T-helper 2 cell (primary cell): Measurements from ENCODE around the gene HMG20B.

Experiments
- DNase-seq, 5 experiments: peaks; one replicate each; pipeline versions ENCODE4 v3.0.0 to v3.0.0-alpha.2; 2012 to 2022

The HMG20B gene

DNA sequence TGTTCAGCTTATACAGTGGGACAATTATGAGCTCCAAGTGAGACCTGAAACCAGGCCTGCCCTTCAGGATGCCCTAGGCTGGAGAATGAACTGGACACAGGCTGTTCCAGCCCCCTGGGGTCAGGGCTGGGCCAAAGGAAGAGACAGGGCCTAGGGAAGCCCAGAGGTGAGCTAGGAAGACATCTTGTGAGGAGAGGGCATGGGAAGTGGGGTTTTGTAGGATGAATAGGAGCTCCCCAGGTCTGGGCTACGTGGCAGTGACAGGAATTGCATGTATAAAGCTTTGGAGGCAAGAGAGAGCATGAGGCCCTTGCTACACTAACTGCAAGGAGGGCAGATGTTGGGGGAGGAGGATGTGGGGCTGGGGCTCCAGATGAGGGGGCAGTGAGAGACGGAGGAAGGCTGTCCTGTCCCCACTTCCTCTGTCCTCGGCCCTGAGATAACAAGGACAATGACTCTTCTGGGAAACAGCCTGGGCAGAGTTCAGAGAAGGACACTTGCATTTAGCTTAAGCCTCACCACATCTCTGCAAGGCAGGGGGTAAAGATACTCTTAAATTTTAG lies 35.4 kb downstream of the HMG20B start:
- no peak for DNase-seq

GRCh38 chr19:3608750-3609322 lies 36.1 kb downstream of the HMG20B start:
- no peak for DNase-seq

GRCh38 chr19:3609779-3610719 lies 37.3 kb downstream of the HMG20B start:
- DNase-seq: no peak

DNA sequence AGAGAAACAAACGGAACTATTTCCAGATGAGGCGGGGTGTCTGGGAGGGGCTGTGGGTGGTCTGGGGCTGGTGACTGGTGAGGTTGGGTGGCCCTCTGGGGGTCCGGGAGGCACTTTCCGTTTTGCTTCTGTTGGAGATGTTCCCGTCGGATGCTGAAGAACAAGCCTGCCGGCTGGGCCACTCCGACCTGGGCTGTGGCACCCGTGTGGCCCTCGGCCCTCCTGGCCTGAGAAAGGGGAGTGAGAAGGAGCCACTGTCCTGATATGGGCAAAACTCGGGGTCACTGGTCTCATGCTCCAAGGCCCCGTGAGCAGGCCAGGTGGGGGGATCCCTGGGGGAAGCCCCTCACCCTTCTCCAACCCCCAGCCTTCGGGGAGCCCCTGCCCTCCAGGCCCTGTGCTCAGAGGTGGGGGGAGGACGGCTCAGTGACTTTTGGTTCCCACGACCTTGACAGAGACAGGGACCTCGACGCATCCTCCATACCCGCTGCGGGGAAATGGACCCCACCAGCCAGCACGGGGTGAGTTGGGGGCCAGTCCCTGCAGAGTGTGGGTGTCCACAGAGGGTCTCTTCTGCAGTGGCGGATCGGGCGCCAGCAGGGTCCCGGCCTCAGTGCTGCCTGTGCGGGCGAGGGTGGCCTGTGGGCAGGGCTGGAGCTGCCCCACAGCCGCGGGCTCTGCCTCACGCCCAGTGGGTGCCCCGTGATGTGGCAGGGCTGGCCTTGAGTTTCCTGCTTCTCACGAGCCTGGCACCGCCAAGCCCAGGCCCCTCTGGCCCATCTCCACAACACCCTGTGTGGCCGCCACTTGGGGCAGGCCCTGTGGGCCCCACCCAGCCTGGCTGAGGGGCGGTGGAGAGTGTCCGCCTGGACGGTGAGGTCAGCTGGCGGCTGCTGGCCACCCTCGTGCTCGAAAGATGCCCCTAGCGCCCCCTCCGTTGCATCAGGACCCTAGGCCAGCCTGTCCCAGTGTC lies 38.3 kb downstream of the HMG20B start:
- DNase-seq: no peak

- no peak for DNase-seq
Observed at GRCh38 chr19:3611841-3612240, 39.1 kb downstream of the HMG20B start.

DNA sequence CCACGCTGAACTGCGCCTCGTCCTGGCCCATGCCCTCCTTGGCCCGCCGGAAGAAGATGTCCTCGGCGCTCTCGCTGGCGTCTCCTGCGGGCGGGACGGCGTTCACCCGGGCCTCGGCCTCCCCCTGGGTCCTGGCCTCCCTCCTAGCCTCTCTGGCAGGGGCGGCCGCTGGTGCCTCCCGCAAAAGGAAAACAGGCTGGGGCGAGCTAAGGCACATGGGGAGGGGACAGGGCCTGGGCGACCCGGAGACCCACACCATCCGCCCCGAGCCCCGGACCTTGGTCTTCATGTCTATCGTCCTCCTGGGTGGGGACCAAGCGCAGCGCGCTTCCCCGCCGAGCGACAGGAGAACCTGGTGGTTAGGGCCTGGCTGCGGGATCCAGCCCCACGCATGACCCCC lies 39.6 kb downstream of the HMG20B start:
- DNase-seq: no peak

DNA sequence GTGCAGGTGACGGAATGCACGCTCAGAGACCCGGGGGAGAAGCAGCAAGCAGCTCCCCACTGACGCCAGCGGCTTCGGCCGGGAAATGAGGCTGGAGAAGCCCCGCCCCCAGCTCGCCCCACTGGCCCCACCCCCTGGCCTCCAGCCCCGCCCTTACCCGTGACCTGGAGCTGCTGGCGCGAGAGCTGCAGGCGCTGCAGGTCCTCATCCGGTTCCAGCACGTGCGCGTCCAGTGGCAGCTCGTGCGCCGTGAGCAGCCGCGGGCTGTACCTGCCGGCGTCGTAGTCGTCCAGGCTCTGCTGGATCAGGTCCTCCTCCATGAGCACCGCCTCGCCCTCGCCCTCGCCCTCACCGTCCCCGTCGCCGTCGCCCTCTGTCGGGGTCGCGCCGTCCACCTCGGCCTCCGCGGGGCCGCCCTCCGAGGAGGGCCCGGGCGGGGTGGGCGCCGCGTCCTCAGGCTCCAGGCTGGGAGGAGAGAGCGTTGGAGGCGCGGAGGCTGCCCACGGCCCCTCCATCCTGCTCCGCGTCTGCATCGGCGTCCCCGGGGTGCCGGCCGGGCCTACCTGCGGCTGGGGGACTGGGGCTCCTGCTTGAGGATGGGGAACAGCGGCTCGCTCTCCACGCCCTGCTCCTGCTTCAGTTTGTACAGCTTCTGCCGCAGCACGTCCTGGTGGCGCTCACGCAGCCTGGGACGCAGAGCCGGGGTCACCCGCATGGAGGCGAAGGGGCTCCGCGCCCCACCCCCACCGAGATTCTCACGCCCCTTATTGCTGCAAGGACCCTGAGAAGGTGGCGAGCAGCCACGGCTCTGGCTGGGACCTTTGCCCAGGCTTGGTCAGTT lies 40.4 kb downstream of the HMG20B start:
- DNase-seq: no peak

GRCh38 chr19:3613818-3614661 lies 41.3 kb downstream of the HMG20B start:
- DNase-seq: no peak

- DNase-seq: no peak
Observed at GRCh38 chr19:3614858-3615505, 42.2 kb downstream of the HMG20B start.

GRCh38 chr19:3615524-3616135 lies 42.9 kb downstream of the HMG20B start:
- no peak for DNase-seq

GRCh38 chr19:3617463-3617862 lies 44.7 kb downstream of the HMG20B start:
- no peak for DNase-seq

- peak in 3 of 5 experiments; percentile 35 to 40 (median 35) for DNase-seq
Observed at GRCh38 chr19:3618144-3618810, 45.5 kb downstream of the HMG20B start.

- no peak for DNase-seq
Observed at GRCh38 chr19:3618811-3619630, 46.3 kb downstream of the HMG20B start.

DNA sequence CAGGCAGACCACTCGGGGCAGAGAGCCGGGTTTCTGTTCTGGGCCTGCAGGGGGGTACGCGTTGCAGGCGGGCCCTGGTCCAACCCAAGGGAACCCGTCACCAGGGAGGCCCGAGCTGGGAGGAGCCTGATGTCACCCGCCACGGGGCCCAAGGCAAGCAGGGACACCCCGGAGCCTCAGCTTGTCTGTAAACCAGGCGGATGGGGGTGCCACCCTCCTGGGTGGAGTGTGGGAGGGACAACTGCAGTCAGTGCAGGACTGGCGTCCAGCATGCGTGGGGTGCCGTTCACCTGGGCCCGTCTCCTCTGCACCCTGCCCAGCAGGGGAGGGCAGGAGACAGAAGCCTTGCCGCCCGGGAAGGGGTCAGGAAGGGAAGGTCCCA lies 46.9 kb downstream of the HMG20B start:
- DNase-seq: no peak

DNA sequence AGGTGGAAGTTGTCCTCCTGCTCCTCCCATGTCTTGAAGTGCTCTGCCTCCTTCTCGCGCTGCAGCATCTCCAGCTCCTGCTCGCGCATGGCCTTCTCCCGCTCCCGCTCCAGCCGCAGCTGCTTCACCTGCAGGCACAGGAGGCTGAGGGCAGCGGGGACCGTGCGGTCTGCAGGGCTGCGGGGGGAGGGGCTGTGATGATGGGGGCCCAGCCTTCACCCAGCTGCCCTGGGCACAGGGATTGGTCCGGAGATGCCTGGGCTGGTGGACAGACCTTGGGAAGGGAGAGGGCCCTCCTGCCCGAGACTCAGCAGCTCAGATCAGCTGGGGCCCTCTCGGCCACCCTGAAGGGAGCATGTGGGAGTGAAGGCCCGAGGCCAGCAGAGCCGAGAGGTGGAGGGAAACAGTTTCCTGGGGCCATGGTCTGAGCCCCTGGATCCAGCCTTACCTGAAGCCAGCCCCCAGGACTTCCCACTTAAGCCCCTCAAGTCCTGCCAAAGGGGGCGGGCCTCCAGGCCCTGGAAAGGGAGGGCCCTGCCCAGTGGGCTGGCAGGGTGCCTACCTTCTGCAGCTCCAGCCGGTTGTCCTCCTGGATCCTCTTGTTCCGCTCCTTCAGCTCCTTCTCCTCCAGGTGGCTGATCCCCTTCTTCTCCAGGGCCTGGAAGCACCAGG lies 47.5 kb downstream of the HMG20B start:
- DNase-seq: no peak

GRCh38 chr19:3620817-3621547 lies 48.2 kb downstream of the HMG20B start:
- no peak for DNase-seq

GRCh38 chr19:3621689-3622088 lies 48.9 kb downstream of the HMG20B start:
- no peak for DNase-seq
